C4-2B (cell line): Measurements from ENCODE around the gene LHFPL6.

Experiments used
- CTCF ChIP-seq: fragments of 450-650 bp; conservative IDR thresholded peaks from 2 replicates; pipeline ENCODE4 v1.5.1; 2017; ENCODE audit warnings: mild to moderate bottlenecking
- ZFX ChIP-seq: fragments of 450-650 bp; IDR thresholded peaks from 2 replicates; pipeline ENCODE4 v1.6.1; 2017

GRCh38 chr13:39391761-39392160 lies 211.2 kb downstream of the LHFPL6 start:
- TF ChIP-seq CTCF (no peak), ZFX (no peak)
